Coronary artery (tissue), 2 donors: Measurements from ENCODE around the gene DCST1.
A peak's percentile ranks its signal among the peaks of the same experiment; 100 is the strongest.

ENCODE experiments used
- DNase-seq: peaks from one replicate; pipeline ENCODE4 v3.0.0-alpha.2; 2017; ENCODE audit warnings: low spot score
- H3K27ac ChIP-seq, 2 donors: fragments of 200-600 bp; sonication (generic); one replicate each; pipeline ENCODE4 v1.5.1; 2016 to 2019
- H3K4me3 ChIP-seq: fragments of 200-600 bp; sonication (generic); 2 replicates; pipeline ENCODE4 v1.5.1; 2016; ENCODE audit warnings: mild to moderate bottlenecking, moderate library complexity
- CTCF ChIP-seq: fragments of 200-600 bp; sonication (generic); IDR thresholded peaks from one replicate; pipeline ENCODE4 v1.5.1; 2019; ENCODE audit warnings: antibody characterized with exemption

The DCST1 gene

GRCh38 chr1:155051777-155052398 lies 18.3 kb downstream of the DCST1 start:
- TF ChIP-seq CTCF, result no peak
- Histone ChIP-seq H3K4me3 (peak overlapping the region; percentile 79), H3K27ac (peak overlapping the region; percentile 68 to 91)
- no peak for DNase-seq

GRCh38 chr1:155052439-155053395 lies 19.1 kb downstream of the DCST1 start:
- no peak for TF ChIP-seq CTCF
- peak overlapping the region; percentile 68 to 91 for H3K27ac ChIP-seq
- DNase-seq, result no peak
- peak overlapping the region; percentile 79 for H3K4me3 ChIP-seq

- TF ChIP-seq CTCF, result no peak
- Histone ChIP-seq H3K27ac (peak overlapping the region in 1 of 2 donors; percentile 0), H3K4me3 (peak overlapping the region; percentile 79)
- no peak for DNase-seq
Observed at GRCh38 chr1:155053531-155054105, 20.0 kb downstream of the DCST1 start.

- H3K4me3 ChIP-seq, result no peak overlapping the region
- no peak for TF ChIP-seq CTCF
Observed at GRCh38 chr1:155057104-155057503, 23.5 kb downstream of the DCST1 start.

GRCh38 chr1:155057788-155058211 lies 24.2 kb downstream of the DCST1 start:
- H3K27ac ChIP-seq, result no peak overlapping the region
- no peak for TF ChIP-seq CTCF
- H3K4me3 ChIP-seq, result no peak overlapping the region
- no peak for DNase-seq

More at GRCh38 chr1:155057104-155057503, 23.5 kb downstream of the DCST1 start:
- DNase-seq, result no peak
- H3K27ac ChIP-seq, result no peak overlapping the region

- Histone ChIP-seq H3K27ac (no peak overlapping the region), H3K4me3 (no peak overlapping the region)
- DNase-seq, result no peak
- TF ChIP-seq CTCF, result no peak
Observed at GRCh38 chr1:155060736-155061135, 27.1 kb downstream of the DCST1 start.
